Measurements from ENCODE around the gene ATP1B1.
A peak's percentile ranks its signal among the peaks of the same experiment; 100 is the strongest.

Gene ATP1B1

DNA sequence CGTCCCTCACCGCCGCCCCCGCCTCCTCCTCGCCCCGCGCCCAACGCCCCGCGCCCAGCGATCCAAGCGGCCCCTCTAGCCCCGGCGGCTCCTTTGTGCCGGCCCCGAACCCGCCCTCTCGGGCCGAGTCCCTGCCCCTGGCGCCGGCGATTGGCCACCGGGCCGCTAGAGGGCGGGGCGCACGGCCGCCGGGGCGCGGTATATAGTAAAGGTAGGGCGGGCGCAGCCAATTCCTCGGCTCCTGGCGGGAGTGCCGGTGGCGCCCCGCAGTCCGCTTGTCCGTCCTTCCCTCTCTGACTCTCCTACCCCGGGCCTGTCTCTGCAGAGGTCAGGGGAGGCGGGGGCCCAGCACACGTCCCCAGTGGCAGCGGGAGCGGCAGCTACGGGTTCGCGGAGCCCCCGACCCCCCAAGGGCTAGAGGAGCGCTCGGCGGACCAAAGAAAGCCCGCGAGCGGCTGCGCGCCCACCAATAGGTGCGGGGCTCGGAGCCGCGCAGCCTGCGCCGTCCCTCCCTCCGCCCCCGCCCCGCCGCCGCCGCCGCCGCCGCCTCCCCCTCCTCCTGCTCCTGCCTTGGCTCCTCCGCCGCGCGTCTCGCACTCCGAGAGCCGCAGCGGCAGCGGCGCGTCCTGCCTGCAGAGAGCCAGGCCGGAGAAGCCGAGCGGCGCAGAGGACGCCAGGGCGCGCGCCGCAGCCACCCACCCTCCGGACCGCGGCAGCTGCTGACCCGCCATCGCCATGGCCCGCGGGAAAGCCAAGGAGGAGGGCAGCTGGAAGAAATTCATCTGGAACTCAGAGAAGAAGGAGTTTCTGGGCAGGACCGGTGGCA lies at the start of gene ATP1B1:
ATP1B1 (plus strand) TSS at position 596 of the 826 bp plus-strand sequence; CDS start at position 736, 140 bp downstream.
- peak; percentile 78 for DNase-seq

DNA sequence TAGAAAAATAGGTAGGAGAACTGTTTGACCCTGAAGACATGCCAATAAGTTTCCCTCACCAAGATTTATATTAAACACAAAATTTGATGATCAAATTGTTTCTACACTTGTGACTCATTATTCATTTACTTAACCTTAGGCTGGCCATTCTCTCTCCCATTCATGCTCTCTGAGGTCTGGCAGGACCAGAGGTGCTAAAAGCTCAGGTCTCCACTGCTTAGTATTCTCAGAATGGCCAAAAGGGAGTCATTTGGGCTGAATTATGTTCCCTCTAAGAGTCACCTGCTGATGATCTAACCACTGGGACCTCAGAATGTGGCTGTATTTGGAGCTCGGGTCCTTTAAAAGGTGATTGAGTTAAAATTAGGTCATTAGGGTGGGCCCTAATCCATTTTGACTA lies 47.1 kb upstream of the ATP1B1 start:
- no peak for DNase-seq

DNA sequence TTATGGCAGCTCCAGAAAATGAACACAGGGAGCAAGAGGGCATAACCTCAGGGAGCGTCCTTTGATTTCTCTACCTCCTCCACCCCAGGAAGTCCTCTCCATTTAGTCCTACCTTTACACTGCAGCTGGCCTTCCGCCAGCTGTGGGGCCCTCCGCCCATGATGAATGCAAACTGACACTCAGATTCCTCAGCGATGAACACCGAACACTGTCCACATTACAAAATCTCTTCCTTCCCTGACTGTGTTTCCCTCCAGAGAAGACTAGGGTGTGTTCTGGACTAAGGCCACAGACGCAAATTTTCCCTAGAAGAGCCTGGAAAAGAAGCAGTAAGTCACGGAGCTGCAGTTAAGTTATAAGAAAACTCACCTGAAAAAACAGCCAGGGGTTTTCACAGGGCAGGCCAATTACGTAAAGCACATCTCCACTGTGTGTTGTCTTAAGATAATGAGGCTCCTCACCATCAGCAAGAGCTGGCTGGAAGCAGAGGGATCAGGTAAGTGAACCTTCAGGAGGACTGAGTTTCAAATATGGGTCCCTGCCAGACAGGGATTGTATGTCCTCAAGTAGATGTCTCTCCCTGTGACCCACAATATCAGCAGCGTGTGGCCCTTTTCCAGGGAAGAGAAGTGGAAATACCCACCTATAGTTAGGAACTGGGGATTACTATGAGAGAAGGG lies 46.3 kb upstream of the ATP1B1 start:
- DNase-seq = no peak

DNA sequence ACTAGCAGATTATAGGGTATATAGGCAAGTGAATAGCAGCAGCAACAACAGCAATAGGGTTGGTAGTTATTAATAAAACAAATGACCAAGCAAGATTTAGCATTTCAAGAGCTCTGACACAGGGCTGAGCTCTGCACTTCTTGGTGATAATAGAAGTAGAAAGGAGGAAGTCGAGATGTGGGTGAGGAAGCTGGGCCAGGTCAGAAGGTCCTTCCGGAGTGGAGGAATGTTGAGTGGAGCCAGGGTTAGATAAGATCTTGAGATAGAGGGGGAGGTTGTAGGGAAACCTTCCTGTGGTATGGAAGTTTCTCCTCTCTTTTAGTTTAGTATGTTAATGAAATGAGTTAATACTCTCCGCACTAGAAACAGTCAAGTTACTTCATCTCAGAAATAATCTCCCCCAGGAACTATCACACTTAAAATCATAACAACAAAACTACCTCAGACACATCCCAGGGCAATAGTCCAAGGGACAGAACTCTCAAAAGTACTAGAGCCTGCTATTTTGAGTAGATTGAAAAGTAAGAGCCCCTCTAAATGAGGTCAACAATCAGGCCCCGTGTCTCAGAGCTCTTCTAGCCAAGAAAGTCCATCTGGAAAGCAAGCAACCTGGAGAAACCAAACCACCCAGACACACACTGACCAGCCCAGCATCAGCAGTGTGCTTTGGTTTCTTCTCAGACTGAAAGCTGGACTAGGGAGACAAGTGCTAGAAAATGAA lies 45.4 kb upstream of the ATP1B1 start:
- no peak for DNase-seq

DNA sequence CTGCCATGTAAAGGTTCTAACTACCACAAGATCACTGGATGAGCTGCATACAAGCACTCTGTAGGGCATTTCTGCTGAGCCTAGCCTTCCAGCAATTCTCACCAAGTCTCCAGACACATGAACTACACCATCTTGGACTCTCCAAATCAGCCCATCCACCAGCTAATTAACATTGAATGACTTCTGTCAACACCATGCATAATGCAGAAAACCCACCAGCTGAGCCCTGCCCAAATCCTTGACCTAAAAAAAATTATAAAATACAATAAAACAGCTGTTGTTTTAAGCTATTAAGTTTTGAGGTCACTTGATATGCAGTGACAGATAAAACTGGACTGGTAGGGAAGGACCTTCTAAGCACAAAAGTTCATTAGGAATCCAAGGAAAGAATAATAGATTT lies 44.3 kb upstream of the ATP1B1 start:
- no peak for DNase-seq

DNA sequence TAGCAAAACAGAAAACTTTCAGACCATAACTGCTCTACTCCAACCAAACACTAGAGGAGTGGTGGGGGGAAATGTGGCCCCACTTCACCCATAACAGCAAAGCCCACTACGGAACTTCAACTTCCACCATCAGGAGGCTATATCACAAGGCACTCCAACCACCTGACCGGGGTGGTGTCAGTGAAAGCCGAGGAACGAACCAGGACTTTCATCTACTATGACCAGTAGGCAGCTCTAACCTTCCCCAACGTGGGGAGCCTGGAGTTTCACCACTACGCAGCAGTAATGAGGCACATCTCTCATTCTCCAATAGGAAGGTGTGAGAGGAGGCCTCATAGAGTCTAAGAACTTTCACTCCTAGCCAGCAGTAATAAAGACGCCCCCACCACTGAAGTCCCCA lies 42.4 kb upstream of the ATP1B1 start:
- no peak for DNase-seq

DNA sequence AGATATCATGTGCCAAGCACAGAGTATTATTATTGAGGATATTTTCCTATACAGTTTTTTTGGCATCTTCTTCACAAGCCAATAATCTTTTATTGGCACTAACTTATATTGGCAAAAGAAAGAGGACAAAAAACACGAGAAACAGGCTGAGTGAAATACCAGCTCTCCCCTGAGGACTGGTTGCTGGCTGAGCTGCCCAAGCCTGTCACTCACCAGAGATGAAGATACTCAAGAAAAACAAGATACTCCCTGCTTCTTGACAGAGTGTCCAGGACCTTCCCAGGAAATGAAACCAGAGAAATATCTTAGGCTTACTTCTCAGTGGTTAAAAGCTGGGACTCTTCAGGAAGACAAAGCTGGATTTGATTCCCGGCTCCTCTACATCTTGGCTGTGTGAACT lies 35.9 kb upstream of the ATP1B1 start:
- no peak for DNase-seq

DNA sequence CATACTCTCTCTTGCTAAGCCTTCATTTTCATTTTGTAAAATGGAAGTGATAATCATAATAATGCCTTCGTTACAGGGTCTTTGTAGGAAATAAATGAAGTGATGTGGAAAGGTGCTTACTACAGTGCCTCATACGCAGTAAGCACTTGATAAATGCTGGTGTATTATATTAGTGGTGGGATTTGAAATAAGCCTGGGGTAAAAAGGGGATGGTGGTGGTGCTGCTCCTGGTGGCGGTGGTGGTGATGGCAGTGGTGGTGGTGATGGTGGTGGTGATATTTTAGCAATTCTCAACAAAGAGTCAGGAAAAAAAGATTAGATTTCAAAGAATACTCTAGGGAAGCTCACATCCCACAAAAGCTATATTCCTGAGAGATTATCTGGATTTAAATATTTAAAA lies 35.5 kb upstream of the ATP1B1 start:
- no peak for DNase-seq

DNA sequence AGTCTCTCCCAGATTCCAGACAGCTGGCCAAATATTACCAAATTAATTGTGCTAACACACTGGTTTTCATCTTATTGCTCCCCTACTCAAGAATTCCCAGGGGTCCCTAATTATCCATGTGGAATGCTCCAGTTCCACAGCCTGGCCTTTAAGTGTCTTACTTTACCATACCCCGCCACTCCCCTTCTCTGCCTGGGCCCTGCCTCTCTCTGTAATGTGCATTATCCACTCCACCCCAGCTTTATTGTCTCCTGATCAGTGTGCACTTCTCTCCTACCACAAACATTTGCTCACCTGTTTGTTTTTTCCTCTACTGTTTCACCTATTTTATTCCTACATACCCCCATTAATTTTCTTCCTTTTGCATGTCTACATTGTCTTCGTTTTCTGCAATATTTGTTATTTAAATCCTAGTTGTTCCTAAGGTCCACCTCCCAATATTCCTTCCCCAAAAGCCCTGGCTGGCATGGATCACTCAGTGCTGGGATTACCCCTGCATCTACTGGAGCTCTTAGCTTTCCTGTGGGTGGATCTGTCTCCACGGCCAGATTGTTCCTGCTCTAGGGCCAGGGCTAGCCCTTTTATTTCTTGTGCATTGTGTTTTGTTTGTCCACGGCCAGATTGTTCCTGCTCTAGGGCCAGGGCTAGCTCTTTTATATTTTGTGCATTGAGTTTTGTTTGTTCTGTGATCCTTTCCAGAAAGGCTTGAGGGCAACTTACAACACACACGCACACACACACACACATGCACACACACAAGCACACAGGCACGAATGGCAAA lies 33.4 kb upstream of the ATP1B1 start:
- DNase-seq = no peak

DNA sequence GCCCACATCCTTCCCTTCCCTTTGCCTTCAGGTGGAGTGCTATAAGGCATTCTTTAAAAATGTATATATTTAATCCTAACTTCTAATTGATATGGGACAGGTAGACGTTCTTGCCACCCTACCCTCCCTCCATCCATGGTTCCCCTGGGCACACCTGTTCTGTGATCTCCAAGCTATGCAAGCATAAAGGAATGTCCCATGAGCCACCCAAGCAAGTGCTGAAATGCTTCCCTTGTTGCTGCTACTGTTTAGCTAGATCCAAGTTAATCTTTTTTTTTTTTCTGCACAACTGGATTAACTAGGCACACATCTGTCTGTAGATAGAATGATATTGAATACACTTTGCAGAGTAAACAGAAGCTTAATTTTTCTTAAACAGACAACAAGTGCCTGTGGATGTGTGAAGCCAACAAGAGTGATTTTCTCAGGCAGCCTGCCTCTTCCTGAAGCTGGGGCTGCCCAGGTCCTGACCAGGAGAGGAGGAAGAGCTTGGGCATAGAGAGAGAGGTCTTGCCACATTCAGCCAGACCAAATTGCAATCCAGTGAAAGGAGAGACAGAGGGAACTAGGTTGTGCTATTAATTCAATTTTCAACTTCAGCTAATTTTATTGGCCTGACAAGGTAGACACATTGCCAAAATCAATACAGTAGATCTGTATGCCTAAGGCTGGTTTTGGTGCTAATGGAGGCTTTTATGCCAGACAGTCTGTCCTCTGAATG lies 28.2 kb upstream of the ATP1B1 start:
- DNase-seq = no peak

DNA sequence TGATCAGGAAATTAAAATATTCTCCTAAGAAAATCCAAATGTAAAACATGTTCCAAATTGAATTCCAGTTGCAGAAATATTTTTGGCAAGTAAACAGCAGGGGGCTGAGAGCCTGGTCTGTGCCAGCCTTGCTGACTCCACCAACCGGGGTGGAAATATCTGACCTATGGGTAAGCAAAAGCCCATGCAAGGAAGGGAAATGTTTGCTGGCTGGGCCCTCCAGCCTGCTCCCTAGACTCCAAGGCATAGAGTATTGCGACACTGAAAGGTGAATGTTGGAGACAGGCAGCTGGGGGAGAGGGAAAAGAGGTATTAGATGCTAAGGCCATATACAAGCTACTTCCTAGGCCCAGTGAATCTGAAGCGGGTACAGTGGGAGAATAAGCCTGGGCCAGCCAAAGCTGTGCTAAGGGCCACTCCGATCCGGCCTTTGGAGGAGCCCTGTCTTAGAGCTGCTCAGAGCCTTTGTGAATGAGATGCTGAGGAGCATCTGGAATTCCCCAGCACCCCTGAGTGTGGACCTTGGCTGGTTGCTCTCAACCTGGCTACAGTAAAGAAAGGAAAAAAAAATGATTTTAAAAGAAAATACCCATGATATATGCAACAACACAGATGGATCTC lies 24.9 kb upstream of the ATP1B1 start:
- no peak for DNase-seq

DNA sequence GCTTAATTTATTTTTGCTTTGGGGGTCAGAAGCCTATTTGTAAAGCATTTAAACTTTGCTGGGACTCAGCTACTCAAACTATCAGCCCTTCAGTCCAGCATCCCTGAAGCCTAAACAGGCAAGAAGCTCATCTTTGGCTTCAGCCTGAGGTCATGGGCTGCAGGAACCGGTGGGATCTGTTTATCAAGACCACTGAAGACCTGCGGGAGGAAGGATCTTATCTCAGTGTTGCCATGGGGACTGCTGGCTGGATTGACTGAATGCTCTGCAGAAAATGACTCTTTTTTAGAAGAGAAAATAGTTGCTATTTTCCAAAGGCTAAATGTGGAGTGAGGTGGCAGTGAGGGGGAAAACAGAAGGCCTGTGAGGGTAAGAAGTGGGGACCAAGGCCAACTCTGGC lies 20.6 kb upstream of the ATP1B1 start:
- DNase-seq = no peak

DNA sequence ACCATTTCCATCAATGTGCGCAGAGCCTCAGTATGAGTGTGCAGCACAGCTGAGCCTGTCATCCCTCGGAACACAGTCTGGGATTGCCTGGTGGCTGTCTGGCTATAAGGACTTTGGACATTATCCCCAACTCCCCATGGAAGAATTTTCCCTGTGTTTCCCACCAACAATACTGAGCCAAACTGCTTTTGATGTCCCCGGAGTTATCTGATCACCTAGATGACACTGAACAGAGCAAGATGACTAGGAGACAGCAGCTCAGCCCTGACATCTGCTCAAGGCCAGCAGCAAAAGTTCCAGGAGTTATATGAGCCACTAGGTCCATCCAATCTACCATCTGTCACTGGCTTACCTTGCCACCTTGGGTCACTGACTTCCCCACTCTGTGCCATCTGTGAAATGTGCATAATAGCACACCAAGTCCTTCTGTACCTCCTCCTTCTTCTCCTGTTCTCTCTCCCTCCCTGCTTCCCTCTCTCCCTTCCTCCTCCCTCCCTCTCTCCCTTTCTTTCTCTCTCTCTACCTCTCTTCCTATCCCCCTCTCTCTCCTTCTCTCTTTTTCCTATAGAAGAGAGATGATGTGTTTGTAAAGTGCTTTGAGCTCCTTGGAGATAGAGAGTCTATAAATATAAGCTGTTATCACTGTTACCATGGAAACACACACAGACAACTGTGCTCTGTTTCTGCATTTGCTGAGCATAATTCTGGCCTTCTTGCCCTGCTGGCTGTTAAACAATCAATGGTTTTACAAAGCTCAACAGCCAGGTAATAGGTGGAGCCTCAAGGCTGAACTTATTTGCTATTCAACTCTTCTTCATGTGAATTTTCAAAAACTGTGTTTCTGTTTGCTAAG lies 19.7 kb upstream of the ATP1B1 start:
- DNase-seq = no peak

DNA sequence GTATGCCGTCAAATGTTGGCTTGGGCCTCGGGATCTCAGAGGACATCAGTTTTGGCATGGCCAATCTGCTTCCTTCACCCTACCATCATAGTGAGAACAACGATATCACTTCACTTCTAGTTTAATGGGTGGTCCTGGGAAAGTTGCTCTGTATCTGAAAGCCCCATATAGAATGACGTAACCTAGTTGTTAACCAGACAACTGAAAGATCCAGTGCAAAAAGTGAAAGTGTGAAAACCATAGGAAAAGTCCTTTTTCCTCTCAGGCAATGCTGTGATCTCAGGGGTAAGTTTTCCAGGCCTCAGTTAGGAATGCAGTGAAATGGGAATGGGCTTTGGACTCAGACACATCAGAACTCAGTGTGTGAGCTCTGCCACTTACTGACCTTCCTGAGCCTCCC lies 18.6 kb upstream of the ATP1B1 start:
- DNase-seq = no peak

DNA sequence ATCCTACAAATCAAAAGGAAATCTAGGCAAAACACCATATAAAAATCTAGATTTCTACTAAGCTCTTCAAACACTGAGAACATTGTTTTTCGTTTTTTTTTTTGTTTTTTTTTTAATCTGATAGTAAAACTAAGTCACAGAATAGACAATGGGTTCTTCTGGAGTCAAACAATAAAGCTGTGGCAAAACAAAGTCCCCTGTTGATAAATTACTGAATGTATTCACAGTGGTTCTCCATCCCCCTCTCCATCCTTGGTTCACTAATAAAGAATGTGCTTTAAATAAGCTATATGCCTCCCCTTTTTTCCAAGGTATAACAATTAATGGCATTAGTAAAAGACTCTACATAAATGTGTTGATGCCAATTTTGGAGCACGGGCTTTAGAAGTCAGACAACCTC lies 16.7 kb upstream of the ATP1B1 start:
- DNase-seq = no peak

DNA sequence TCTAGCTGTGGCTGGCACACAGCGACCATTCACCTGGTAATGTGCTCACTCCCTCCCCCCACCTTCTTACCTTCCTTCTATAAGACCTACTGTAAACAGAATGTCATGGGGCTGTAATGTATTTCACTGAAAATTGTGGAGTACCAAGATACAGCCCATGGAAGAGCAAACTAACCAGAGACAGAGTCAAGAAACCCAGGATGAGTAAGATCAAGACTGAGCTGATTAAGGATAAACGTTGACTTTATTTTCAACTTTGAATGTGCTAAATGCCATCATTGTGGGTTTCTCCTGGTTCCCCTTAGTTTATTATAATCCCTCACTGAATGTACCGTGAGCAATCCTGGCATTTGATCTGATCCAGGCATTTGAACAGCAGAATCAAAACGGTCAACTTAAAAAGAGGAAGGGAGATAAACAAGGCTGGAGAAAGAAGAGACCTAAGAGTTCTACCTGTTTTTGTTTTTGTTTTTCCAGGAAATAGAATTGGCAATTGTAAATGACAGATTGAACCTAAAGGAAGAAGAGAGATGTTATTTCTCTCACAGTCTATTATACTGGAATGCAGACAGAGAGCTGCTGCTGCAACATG lies 16.1 kb upstream of the ATP1B1 start:
- DNase-seq = no peak

DNA sequence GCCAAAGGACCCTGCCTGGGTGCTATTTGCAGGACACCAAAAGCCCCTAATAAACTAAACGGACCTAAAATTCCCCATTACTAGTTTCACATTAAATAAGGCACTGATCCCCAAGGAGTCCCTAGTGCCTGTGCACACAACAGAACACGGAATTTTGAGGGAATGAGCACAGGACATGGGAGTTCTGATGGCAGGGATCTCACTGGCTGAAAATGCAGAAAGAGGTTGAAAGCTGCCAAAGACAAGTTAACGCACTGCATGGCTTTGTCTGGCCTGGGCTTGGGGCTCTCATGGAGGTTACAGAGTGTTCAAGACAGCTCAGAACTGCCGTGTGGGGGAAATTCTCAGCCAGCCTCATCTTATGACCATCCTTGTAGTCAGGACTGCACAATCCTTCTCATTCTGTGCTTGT lies 15.6 kb upstream of the ATP1B1 start:
- no peak for DNase-seq

DNA sequence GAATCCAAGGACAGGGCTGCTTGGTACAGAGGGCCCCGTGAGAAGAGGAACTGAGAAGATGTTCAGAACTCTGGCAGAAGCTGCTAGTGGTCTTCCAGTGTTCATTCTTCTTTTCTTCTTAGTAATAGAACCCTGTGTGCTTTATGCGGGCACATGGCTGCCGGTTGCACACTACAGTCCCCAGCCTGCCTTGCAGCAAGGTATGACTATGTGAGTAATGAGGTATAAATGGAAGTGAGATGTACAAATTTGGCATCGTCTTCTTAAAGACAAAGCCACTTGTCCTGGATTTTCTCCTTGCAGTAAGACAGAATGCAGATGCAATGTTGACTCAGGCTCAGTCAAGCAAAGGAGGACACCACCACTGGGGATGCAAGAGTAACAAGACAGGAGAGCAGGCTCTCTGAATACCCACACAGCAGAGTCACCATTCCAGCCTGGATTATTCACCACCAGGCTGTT lies 15.0 kb upstream of the ATP1B1 start:
- DNase-seq = no peak

DNA sequence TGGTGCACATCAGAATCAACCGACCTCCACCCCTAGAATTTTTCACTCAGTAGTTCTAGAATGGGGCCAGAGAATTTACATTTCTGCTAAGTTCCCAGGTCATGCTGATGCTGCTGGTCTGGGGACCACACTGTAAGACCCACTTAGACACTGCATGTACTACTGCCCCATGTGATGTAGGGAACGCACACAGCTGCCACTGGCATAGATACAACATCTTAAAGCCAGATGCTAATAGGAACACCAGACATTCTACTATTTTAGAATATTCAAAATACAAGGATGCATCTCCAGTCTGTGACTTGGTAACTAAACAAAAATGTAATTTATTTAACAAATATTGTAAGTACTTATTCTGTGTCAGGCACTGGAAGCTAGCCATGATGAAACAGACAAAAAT lies 14.1 kb upstream of the ATP1B1 start:
- DNase-seq = no peak

DNA sequence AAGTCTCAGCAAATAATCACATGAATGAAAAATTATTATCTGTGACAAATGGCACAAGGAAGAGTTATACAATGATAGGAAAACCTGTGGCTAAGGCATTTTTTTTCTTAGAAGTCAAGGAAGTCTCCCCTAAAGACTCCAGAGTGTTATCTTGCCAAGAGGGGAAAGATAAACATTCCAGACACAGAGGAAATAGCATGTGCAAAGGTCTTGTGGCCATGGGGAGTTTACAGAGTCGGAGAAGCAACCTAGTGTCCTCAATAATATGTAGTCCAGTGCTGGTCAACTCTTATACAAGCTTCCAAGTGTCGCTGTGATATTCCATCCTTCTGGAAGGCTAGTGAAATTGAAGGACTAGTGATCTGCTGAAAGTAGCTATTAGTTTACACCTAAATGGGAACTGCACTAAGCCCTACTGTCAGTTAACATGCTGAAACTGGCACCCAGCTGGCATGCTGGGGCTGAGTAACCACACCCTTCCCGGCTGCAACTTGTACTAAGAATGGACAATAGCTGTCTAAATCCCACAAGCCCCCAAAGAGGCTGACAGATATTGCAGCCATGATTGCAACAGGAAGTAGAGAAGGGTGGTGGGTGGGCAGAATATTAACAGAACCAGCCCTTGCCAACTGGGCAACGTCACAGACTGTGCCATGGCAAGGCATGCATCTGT lies 11.5 kb upstream of the ATP1B1 start:
- DNase-seq = no peak
